ENCODE data around the gene MYEOV. TPM values are rescaled to one million over a fixed set of nuclear protein-coding genes. Genes with fewer than 3 reads are reported as not detected.
A peak's percentile ranks its signal among the peaks of the same experiment; 100 is the strongest.

MYEOV gene
- total RNA-seq, 2 donors from 2014 or later: not detected

DNA sequence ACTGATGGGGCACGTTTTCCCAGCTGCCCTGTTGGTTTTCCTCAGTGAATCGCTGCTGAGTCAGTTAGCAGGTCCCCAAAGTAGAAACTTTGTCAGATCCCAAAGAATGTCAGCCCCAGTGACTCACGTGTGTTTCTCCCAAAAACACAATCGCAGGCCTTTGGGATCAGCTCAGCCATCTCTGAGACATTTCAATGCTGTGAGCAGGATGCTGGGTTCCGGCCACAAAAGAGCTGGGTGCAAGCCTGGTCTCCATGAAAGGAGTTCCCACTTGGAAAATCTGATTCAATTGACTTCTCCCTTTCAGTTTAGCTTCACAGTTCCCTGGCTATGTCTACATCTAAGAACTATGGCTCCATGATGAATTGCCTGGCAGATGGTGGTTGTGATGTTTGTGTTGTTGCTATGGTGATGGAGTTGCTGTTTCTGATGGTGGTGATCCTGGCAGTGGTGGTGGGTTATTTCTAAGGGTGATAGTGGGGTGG lies 28.0 kb downstream of the MYEOV start:
- 90 to 91% methylated on average over 4 to 5 of the region's 5 CpGs for WGBS, 2 experiments (ENCODE audit: insufficient coverage in 1 of 2, insufficient read length in 1 of 2)
- no peaks in the 10 kb centered on the region for H3K27me3 Mint-ChIP-seq (ENCODE audit: insufficient read depth)
- no peaks in the 10 kb centered on the region for H3K36me3 Mint-ChIP-seq (ENCODE audit: low read depth)

DNA sequence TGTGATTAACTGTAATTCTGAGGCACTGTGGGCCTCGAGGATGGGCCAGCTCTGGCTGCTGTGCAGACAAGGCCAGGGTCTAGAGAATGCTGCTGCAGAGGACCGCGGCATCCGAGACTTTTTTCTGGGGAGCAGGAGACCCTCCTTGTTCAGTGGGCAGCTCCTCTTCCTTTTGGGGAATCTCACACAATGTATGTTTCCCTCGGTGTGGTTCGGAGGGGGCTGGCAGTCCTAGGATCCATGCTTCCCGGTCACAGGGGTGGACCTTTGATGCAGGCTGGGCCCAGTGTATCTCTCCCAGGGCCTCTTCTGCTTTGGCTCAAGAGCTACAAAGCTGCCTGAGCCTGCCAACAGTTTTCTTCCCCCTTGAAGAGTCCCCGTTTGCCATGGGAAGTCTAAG lies 31.5 kb downstream of the MYEOV start:
- no peaks in the 10 kb centered on the region for H3K4me1 Mint-ChIP-seq
- Histone ChIP-seq H3K36me3 (ENCODE audit: control insufficient read depth, insufficient read depth, low read length) (no peaks in the 10 kb centered on the region), H3K4me1 (ENCODE audit: control insufficient read depth, insufficient read depth, low read length) (no peaks in the 10 kb centered on the region), H3K9me3 (ENCODE audit: control insufficient read depth, low read length) (no peaks in the 10 kb centered on the region), H3K27me3 (ENCODE audit: control insufficient read depth, insufficient read depth, low read length, poor library complexity, severe bottlenecking) (no peaks in the 10 kb centered on the region), H3K27ac (ENCODE audit: low read depth, low read length) (no peak overlapping the region), H3K9ac (ENCODE audit: extremely low read depth, low read length, poor library complexity, severe bottlenecking) (no peak overlapping the region), H3K4me3 (ENCODE audit: low read length) (no peak overlapping the region)
- DNase-seq: peak; percentile 20
- no peak overlapping the region for H3K4me3 Mint-ChIP-seq
- no peaks in the 10 kb centered on the region for H3K27me3 Mint-ChIP-seq (ENCODE audit: insufficient read depth)
- TF ChIP-seq, protein P1, sequence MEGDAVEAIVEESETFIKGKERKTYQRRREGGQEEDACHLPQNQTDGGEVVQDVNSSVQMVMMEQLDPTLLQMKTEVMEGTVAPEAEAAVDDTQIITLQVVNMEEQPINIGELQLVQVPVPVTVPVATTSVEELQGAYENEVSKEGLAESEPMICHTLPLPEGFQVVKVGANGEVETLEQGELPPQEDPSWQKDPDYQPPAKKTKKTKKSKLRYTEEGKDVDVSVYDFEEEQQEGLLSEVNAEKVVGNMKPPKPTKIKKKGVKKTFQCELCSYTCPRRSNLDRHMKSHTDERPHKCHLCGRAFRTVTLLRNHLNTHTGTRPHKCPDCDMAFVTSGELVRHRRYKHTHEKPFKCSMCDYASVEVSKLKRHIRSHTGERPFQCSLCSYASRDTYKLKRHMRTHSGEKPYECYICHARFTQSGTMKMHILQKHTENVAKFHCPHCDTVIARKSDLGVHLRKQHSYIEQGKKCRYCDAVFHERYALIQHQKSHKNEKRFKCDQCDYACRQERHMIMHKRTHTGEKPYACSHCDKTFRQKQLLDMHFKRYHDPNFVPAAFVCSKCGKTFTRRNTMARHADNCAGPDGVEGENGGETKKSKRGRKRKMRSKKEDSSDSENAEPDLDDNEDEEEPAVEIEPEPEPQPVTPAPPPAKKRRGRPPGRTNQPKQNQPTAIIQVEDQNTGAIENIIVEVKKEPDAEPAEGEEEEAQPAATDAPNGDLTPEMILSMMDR (conservative IDR thresholded peaks at IDR 0.05): no peak
- 90 to 94% methylated on average over 5 to 8 of the region's 8 CpGs for WGBS, 2 experiments (ENCODE audit: insufficient coverage in 1 of 2, insufficient read length in 1 of 2)
- no peaks in the 10 kb centered on the region for H3K36me3 Mint-ChIP-seq (ENCODE audit: low read depth)
- no peaks in the 10 kb centered on the region for H3K9me3 Mint-ChIP-seq
- no peak overlapping the region for H3K27ac Mint-ChIP-seq

More for the DNA sequence above, 28.0 kb downstream of the MYEOV start:
- H3K27ac ChIP-seq (ENCODE audit: low read depth, low read length): no peak overlapping the region
- peak; percentile 27 for DNase-seq
- H3K4me3 Mint-ChIP-seq: no peak overlapping the region
- H3K4me3 ChIP-seq (ENCODE audit: low read length): no peak overlapping the region
- TF ChIP-seq, protein P1 (conservative IDR thresholded peaks at IDR 0.05): no peak
- no peaks in the 10 kb centered on the region for H3K4me1 ChIP-seq (ENCODE audit: control insufficient read depth, insufficient read depth, low read length)
- no peak overlapping the region for H3K9ac ChIP-seq (ENCODE audit: extremely low read depth, low read length, poor library complexity, severe bottlenecking)
- no peaks in the 10 kb centered on the region for H3K9me3 ChIP-seq (ENCODE audit: control insufficient read depth, low read length)
- H3K36me3 ChIP-seq (ENCODE audit: control insufficient read depth, insufficient read depth, low read length): no peaks in the 10 kb centered on the region
- H3K27ac Mint-ChIP-seq: no peak overlapping the region
- H3K9me3 Mint-ChIP-seq: no peaks in the 10 kb centered on the region
- H3K4me1 Mint-ChIP-seq: peaks cover 9% of the 10 kb centered on the region
- no peaks in the 10 kb centered on the region for H3K27me3 ChIP-seq (ENCODE audit: control insufficient read depth, insufficient read depth, low read length, poor library complexity, severe bottlenecking)

DNA sequence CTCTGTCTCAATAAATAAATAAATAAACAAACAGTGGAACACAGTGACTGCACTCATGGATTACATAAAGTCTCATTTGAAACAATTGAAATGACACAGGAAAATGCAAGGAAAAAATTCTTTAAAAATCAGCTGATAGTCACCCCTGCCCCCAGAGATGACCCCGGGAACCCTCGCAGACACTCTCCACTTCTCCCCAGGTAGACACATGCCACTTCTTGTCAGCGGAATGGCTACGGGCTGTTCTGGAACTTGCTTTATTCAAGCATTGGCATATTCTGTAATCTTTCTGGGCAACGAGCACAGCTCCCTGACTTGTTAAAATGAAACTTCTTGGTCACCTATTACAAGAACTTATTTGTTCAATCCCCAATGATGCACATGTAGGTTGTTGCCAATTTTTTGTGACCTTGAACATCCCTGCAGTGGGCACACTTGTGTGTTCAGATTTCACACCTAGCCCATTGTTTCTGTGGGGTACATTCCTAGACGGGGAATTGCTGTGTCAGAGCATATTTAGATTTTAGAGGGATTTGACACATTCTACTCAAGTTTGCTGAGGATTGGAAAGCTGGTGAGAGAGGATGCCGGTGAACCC lies 32.8 kb downstream of the MYEOV start:
- H3K36me3 Mint-ChIP-seq (ENCODE audit: low read depth): no peaks in the 10 kb centered on the region
- TF ChIP-seq, protein P1 (conservative IDR thresholded peaks at IDR 0.05): no peak
- WGBS, 2 experiments (ENCODE audit: insufficient coverage in 1 of 2, insufficient read length in 1 of 2): 90 to 93% methylated on average over 7 of the region's 7 CpGs
- no peak overlapping the region for H3K27ac Mint-ChIP-seq
- Histone ChIP-seq H3K4me1 (ENCODE audit: control insufficient read depth, insufficient read depth, low read length) (no peaks in the 10 kb centered on the region), H3K27ac (ENCODE audit: low read depth, low read length) (no peak overlapping the region), H3K9me3 (ENCODE audit: control insufficient read depth, low read length) (no peaks in the 10 kb centered on the region), H3K4me3 (ENCODE audit: low read length) (no peak overlapping the region), H3K27me3 (ENCODE audit: control insufficient read depth, insufficient read depth, low read length, poor library complexity, severe bottlenecking) (no peaks in the 10 kb centered on the region), H3K9ac (ENCODE audit: extremely low read depth, low read length, poor library complexity, severe bottlenecking) (no peak overlapping the region), H3K36me3 (ENCODE audit: control insufficient read depth, insufficient read depth, low read length) (no peaks in the 10 kb centered on the region)
- H3K27me3 Mint-ChIP-seq (ENCODE audit: insufficient read depth): no peaks in the 10 kb centered on the region
- DNase-seq: peak; percentile 6
- no peaks in the 10 kb centered on the region for H3K9me3 Mint-ChIP-seq
- no peak overlapping the region for H3K4me3 Mint-ChIP-seq
- no peaks in the 10 kb centered on the region for H3K4me1 Mint-ChIP-seq

Measured in endodermal cell (in vitro differentiated cells).